ENCODE measurements around the gene CACNA1C. TPM values are rescaled to one million over a fixed set of nuclear protein-coding genes. Genes with fewer than 3 reads are reported as not detected.

Gene CACNA1C
- total and polyA plus RNA-seq, 10 of the 15 experiments (the other 5 are each of a cell fraction or from before 2014, with no cell fraction given), result under 0.01 to 0.15 (median 0.09) TPM; not detected in 5

GRCh38 chr12:2074792-2075191 is 22.0 kb downstream of the CACNA1C start (continued):
- no peak for TF ChIP-seq ZNF687 (IDR thresholded peaks at IDR 0.05)
- TF ChIP-seq GABPA (IDR thresholded peaks at IDR 0.05; ENCODE audit: low read depth), result no peak
- TF ChIP-seq ZZZ3 (IDR thresholded peaks at IDR 0.05; ENCODE audit: control insufficient read depth, insufficient read length, low read depth), result no peak
- TF ChIP-seq JUNB (IDR thresholded peaks at IDR 0.05), result no peak

GRCh38 chr12:2075508-2076195 is 22.9 kb downstream of the CACNA1C start:
- DNase-seq (ENCODE audit: low read depth, low spot score), result no peak
- no peak overlapping the region for H3K27ac ChIP-seq (ENCODE audit: control insufficient read depth, insufficient read depth)
- H3K4me2 ChIP-seq (ENCODE audit: control insufficient read depth, insufficient read depth), result no peak overlapping the region
- ChIA-PET RAD21 (ENCODE audit: unreplicated experiment) (no interaction called here), CTCF (no interaction called here), SMC1A (ENCODE audit: uncharacterized antibody, unreplicated experiment) (no interaction called here), POLR2A (no interaction called here)
- WGBS (ENCODE audit: insufficient coverage, insufficient replicate concordance, low lambda C conversion rate, missing lambda C conversion rate), result 64% methylated on average over 9 of the region's 9 CpGs
- no peaks in the 10 kb centered on the region for H4K20me1 ChIP-seq (ENCODE audit: control insufficient read depth, insufficient read depth)
- H3K9ac ChIP-seq (ENCODE audit: control insufficient read depth, insufficient read depth, low read length), result no peak overlapping the region
- H3K79me2 ChIP-seq (ENCODE audit: control insufficient read depth, insufficient read depth, low read length), result no peaks in the 10 kb centered on the region
- H3K4me3 ChIP-seq, result no peak overlapping the region
- H3K27me3 ChIP-seq (replicated peaks in 1 of 2; ENCODE audit: control insufficient read depth in 2 of 2, insufficient read depth in 2 of 2, low read length in 1 of 2), result no peaks in the 10 kb centered on the region
- H3K4me1 ChIP-seq (ENCODE audit: control insufficient read depth, insufficient read depth, low read length), result no peaks in the 10 kb centered on the region
- H3K9me3 ChIP-seq (replicated peaks; ENCODE audit: control insufficient read depth, insufficient read depth, low read length), result no peaks in the 10 kb centered on the region; the same call in 2 of the 3 replicates
- no peaks in the 10 kb centered on the region for H3K36me3 ChIP-seq (ENCODE audit: control insufficient read depth in 2 of 2, insufficient read depth in 2 of 2, low read length in 1 of 2)
- in situ Hi-C loops (cut with MboI) (no loop called here), intact Hi-C loops (cut with micrococcal nuclease; ENCODE audit: unreplicated experiment) (no loop called here)
- H2AFZ ChIP-seq (ENCODE audit: control insufficient read depth, low read depth, low read length), result no peak overlapping the region
- no peak for FAIRE-seq
- BruUV-seq (replicated peaks), result no TSS peak
- ATAC-seq, result no peak
- no peak for TF ChIP-seq CHD4 (IDR thresholded peaks at IDR 0.05)
- TF ChIP-seq KLF5 (IDR thresholded peaks at IDR 0.05; ENCODE audit: partially characterized antibody), result no peak
- TF ChIP-seq SRF (IDR thresholded peaks at IDR 0.05; ENCODE audit: low read depth in 2 of 2, low read length in 2 of 2), result no peak
- no peak for TF ChIP-seq IKZF1 (conservative IDR thresholded peaks at IDR 0.05)
- TF ChIP-seq RUNX3 (IDR thresholded peaks at IDR 0.05; ENCODE audit: low read length), result no peak
- TF ChIP-seq NFIC (IDR thresholded peaks at IDR 0.05; ENCODE audit: low read depth, low read length), result no peak
- TF ChIP-seq CHD1 (IDR thresholded peaks at IDR 0.05; ENCODE audit: low read depth, low read length), result no peak
- TF ChIP-seq TAF1 (IDR thresholded peaks at IDR 0.05; ENCODE audit: borderline replicate concordance, low read depth, low read length), result no peak
- TF ChIP-seq ASH2L (IDR thresholded peaks at IDR 0.05; ENCODE audit: borderline replicate concordance, low read depth), result no peak
- TF ChIP-seq ZSCAN29 (IDR thresholded peaks at IDR 0.05), result no peak
- TF ChIP-seq DPF2 (IDR thresholded peaks at IDR 0.05), result no peak
- TF ChIP-seq TCF7 (IDR thresholded peaks at IDR 0.05; ENCODE audit: borderline replicate concordance), result no peak

All from GM12878 (cell line).